Fibroblast of the aortic adventitia (primary cell): ENCODE data around the gene SNX25. TPM values are rescaled to one million over a fixed set of nuclear protein-coding genes. Genes with fewer than 3 reads are reported as not detected.

ENCODE experiments used
- total RNA-seq: library from RNA; depleted of rRNA; stranded (reverse); fragments of >200 nt; gene quantifications from 2 replicates; pipeline ENCODE4 v1.2.3, GENCODE V29; 2012; ENCODE audit warnings: low replicate concordance

Gene SNX25
- total RNA-seq, 1 donor, result 27.5 TPM

Other genes starting within 250 kb of the SNX25 start
- not detected in 2 replicates for gene HELT, start 191.1 kb upstream of the SNX25 start, total RNA-seq
- 4.3 and 10.8 TPM in 2 replicates for gene SLC25A4, start 66.3 kb upstream of the SNX25 start, total RNA-seq
- 34.7 and 74.3 TPM in 2 replicates for gene CFAP97, start 5.6 kb upstream of the SNX25 start, total RNA-seq
- 0.63 and 0.74 TPM in 2 replicates for gene LRP2BP, start 186.3 kb downstream of the SNX25 start, total RNA-seq
- 3.9 and 5.0 TPM in 2 replicates for gene ANKRD37, start 187.2 kb downstream of the SNX25 start, total RNA-seq
- gene UFSP2, start 216.4 kb downstream of the SNX25 start, total RNA-seq, result 26.3 and 53.5 TPM in 2 replicates